GM18870 (cell line): Measurements from ENCODE around the gene RGS16.
A peak's percentile ranks its signal among the peaks of the same experiment; 100 is the strongest.
"Not testable (repeated sequence)": the region's sequence is repeated elsewhere in the genome, so short reads cannot be mapped to it uniquely, and the experiment has no call there.

ENCODE experiments used
- ATAC-seq: cut with Tn5 transposase; IDR thresholded peaks from one replicate; pipeline ENCODE4 v1.9.1; 2021; ENCODE audit warnings: moderate library complexity; ENCODE audit not compliant: unreplicated experiment

The RGS16 gene, protein sequence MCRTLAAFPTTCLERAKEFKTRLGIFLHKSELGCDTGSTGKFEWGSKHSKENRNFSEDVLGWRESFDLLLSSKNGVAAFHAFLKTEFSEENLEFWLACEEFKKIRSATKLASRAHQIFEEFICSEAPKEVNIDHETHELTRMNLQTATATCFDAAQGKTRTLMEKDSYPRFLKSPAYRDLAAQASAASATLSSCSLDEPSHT

DNA sequence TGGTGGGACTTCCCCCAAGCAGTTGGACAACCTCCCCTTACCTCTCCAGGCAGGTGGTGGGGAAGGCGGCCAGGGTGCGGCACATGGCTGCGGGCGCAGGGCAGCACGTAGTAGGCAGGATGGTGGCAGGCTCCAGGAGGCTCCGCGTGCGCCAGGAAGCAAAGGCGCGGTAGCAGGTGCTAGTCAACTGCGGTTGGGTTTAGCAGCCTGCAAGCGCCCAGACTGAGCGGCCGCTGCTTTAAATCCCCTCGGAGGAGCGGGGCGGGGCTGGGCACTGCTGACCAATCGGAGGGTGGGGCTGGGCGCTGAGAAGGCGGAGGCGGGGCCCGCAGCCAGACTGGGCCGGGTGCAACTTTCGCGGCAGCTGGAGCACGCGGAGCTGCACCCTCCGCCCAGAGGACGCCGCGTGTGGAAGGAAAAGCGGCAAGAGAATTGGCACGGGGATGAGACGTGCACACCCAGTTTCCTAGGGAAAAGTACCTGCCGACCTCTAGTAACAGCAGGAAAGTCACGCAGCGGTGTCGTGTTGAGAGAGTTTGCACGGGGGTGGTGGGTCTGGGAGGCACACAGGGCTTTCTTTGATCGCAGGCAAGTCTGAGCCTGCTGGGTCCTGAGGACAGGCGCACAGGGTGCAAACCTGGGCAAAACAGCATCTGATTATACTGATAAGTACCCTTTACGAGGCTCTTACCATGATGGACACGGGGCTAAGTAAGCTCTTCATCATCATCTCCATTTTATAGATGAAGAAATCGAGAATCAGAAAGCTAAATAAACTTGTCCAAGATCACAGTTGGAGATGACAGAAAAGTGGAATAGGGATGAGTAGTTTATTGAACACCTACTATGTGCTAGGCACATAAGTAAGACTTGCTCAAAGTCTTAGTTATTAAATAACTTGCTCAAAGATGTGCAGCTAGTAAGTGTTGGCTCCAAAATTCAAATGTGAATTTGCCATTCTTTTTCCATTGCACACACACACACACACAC is at the start of gene RGS16:
Gene RGS16, minus strand, starts transcription at position 215 of the 990 bp plus-strand sequence. Its CDS starts 130 bp downstream, at position 85.
- peak; percentile 60 for ATAC-seq

DNA sequence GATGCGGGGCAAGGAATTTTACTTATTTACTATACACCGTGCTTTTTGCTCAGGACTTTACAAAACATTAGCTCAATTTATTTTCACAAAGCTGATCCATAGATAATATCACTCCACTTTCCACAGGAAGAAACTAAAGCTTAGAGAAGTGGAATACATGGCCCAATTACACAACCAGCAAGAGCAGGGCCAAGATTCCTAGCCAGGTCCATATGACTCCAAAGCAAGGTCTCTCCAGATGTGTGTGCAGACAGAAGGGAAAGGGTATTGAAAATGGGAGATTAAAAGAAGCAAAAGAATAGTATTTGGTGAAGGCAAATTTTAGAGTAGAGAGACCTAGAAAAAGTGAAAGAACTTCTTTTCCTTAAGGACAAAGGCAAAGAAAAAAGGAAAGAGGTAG is 49.8 kb upstream of the RGS16 start:
- ATAC-seq, result no peak

DNA sequence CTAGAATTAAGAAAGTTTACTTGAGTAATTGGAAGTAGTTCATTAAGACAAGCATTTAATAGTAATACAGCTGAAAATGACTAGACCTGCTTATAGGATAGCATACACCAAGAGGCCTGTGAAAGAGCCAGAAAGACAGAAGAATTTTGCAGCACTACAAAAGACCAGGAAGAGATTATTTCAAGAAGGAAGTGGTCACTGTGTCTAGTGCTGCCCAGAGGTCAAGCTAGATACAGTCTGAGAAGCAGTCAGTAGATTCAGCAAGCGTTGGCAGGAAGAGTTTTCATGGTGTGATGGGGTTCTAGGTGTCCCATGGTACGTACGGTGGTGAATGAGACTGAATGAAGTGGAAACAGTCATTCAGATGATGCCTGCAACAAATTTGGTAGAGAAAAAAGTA is 48.7 kb upstream of the RGS16 start:
- ATAC-seq, result no peak

DNA sequence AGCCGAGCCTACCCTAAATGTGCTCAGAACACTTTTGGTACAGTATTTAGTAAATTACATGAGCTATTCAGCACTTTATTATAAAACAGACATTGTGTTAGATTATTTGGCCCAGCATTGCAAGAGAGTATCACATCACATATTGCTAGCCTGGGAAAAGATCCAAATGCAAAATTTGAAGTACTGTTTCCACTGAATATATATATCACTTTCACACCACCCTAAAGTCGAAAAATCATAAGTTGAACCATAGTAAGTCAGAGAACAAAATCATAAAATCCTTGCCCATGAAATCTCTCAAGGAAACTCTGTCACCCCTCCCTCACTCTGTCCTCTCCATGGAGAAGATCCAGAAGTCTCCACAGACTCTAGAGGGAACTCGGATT is 47.1 kb upstream of the RGS16 start:
- no peak for ATAC-seq

DNA sequence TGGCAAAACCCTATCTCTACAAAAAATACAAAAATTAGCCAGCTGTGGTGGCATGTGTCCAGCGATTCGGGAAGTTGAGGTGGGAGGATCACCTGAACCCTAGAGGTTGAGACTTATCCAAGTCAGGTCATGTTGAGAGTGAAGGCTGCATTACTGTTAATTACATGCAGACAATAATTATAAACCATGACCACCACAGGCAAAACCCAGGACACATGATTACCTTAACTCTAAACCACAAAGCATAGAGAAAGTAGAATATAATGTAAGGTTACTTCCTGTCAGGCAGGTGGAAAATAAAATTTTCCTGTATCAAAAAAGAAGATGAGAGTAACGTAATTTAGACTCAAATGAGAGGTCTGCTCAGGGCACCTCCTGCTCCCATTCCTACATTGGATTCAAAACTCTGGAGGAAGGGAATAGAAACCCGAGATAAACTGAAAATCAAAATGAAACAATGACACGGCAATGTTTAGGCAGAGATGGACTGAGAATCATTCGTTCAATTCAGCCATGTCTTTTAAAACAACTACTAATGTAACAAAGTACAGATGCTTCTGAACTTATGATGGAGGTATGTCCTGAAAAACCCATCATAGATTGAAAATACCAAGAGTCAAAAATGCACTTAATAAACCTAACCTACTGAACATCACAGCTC is 46.6 kb upstream of the RGS16 start:
- no peak for ATAC-seq

DNA sequence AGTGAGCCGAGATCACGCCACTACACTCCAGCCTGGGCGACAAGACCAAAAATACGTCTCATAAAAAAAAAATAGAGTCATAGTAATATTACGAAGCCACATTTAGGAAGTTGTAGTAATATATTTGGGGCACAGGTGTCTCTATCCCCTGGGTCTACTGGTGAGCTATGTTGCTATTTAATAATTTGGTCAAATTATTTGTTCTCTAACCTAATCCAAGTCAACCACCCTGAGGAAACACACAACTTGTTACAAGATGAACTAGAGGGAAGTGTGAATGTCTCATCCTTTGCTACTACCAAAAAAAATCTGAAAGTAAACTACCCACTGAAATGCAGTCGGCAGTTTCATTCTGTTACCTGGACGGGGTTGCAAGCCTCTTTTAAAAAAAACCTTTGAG is 44.9 kb upstream of the RGS16 start:
- ATAC-seq, result peak; percentile 66

DNA sequence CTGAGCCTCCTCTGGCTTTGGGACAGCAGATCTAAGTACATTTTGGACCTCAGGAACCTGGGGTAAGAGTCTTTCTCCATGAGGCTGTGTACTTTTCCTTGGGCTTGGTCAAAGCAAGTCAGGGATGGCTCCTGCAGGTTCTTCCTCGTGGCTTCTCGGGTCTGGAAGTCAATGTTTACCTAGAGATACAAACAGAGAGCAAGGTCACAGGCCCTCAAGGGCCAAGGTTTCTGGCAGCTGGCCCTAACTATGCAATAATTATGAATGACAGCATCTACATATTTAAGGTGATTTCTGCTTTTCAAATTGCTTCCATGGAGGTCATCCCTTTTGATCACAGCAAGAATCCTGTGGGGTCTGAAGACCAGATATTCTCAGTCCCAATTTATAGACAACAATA is 42.5 kb upstream of the RGS16 start:
- no peak for ATAC-seq

DNA sequence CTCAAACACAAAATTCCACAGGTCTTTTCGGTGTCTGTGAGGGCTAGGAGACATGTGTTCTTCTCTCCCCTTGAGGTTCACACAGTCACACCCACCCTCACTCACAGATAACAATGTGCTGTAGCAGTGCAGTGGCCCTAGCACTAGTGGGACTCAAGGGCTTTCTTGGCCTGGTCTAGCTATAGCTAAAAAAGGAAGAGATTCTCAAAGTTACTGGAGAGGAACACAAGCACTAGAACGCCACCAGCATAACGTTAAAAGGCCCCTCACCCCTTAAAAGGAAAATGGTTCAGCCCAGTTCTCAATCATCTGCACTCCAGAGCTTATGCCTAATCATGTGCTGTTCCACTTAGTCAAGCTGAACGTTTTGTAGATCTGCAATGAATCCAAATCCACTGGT is 40.7 kb upstream of the RGS16 start:
- ATAC-seq, result no peak

DNA sequence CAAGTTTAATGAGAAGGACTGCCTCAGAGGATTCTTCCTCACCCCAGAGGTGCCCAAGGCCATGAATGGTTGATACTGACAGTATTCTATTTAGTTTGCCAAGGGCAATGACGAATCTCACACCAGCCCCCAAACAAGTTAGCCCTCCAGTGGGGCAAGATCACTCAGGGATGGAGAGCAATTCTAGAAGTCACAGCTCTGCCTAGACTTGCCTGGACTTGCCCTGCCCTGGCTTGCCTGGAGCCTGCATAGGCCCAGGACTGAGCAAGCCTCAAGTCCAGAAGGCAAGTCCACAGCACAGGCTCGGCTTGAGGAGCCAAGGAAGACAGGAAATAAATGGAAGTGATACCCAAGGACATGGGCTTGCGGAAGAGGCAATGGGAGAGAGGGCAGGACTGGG is 39.5 kb upstream of the RGS16 start:
- no peak for ATAC-seq

DNA sequence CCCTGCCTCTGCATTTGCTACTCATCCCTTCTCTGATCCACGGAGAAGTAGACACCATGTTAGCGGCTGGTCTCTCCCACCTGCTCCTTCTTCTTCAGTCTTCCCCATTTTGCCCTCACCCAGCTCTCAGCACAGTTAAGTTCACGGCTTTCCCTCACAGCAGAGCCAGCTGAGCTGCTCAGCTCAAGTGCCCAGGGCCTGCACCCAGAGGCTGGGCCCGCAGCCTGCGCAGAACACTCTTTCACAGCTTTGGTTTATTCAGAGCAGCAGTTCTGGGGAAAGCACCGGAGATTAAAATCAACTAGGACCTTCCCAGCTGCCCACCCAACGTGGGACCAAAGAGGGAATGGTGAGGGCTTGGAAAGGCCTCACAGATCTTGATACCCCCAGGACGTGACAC is 38.3 kb upstream of the RGS16 start:
- ATAC-seq, result no peak

DNA sequence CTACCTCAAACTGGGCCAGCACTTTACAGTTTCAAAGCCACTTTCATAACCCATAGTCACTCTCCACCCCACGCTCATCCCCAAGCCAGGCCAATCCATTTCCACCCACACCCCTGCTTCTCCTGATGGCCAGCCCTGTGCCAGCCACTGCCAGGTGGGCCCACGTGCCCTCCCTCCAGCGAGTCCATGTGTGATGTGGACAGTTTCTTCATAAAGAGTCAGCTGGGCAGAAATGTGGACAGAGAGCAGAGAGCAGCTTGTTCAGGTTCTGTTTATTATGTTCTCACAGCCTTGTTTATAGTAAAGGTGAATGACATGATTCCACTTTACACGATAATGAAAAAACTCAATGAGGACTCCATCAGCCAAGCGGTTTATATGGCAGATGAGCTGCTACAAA is 37.4 kb upstream of the RGS16 start:
- no peak for ATAC-seq

DNA sequence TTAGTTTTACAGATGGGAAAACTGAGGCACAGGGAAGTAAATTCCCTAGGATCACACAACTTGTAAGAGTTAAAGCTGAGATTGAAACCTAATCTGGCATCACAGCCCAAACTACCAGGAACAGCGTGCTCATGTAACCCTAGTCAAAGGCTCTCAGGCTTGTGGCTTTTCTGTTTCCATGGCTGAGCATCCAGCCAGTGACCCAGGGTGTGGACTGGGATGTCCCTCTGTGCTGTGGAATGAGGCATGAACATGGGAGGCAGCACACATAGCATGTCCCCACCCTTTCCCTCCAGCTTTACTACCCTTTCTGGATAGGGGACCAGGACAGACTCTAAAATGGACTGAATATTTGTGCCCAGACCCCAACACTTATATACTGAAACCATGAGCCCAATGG is 35.1 kb upstream of the RGS16 start:
- ATAC-seq, result no peak

DNA sequence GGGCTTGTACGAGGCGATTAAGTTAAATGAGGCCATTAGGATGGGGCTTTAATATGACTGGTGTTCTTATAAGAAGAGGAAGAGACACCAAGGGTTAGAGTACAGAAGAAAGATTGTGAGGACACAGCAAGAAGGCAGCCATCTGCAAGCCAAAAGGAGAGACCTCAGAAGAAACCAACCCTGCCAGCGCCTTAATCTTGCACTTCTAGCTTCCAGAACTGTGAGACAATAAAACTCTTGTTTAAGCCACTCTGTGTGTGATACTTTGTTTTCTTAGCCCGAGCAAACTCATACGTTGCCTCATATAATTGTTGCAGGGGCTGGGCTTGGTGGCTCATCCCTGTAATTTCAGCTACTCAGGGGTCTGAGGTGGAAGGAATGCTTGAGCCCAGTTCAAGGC is 33.6 kb upstream of the RGS16 start:
- ATAC-seq, result no peak

DNA sequence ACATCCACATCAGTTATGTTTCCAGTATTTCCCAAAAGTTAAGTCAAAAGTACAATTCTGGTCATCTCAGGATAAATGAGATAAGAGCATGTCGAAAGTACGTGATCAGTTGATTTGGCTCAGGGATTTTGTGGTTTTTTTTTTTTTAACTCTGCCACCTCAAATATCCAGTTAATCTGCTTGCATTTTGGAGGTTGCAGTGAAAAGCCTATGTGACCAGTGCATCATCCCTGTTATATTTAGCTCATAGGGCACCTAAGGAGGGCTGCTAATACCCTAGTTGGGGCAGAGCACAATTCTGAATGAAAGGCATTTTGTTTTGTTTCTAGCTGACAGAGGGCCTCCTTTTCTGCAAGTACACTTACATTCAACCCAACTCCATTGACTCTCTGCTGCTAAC is 31.7 kb upstream of the RGS16 start:
- no peak for ATAC-seq

DNA sequence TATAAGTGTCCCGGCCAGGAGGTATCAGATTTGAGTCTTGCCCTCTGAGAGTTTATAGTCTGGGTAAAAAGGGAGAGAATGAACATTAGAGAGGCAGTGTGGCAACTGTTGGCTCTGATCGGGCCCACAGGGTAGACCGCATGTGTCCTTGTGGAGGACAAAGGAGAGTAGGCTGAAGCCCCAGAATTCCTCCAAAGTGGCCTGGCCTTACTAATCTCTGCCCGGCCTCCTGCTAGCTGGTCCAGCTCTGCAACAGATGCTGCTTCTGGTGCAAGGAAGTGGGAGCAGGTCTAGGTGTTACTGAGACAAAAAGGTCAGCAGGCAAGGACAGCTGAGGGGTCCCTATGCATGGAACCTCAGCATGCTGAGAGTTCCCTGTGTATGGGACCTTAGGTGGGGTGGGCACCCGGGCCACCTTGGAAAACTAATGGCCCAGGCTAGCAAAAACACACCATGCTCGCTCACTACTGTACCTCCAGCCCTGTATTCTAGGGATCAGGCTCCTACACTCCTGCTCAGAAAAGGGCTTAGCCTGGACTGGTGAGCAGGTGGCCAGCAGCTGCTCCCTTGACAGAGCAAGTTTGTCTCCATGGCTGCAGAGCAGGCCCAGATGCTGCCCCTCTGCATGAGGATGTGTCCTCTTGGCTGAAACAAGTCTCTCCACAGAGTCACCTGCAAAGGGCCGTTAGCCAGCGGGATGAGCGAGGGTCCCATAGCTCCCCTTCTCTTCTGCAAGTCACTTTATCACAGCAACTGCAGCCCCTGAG is 30.3 kb upstream of the RGS16 start:
- no peak for ATAC-seq

DNA sequence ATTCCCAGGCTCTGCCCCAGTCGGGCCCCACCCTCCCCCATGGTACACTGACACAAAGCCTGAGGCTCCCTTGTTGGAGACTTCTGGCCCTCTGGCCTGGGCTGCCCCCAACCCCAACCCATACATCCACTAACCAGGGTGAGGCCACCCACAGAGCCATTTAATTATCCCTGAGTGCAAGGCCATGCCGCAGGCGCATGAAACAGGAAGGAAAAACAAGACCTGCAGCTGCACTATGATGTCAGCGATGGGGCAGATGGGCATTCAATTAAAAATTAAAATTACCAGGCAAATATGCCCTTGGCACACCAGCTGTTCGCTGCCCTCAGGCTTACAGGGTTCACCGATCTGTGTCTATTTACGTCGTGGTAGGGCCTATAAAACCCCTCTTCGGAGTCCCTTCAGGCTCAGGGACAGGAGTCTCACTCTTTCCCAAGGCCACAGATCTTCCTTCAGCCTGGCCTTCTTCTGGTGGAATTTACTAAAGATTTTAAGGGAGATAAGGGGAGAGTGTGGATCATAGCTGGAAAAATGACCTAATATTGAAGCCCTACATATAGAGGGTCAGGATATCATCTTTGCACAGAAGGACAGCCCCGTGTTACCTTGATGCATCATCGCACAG is 29.6 kb upstream of the RGS16 start:
- ATAC-seq, result no peak

DNA sequence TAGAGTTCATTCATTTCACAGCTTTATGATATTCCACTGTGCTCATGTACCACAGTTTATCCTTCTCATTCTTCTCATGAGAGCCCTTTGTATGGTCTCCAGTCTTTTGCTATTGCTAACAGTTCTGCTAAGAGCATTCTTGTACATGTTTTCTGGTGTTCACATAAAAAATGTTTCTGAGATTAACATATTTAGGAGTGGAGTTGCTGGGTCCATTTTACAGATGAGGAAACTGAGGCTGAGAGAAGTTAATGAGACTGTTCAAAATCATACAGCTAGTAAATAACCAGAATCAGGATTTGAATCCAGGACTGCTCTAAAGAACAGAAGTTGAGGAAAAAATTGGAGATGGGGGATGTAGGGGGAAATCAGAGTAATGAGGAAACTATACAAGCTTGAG is 28.8 kb upstream of the RGS16 start:
- no peak for ATAC-seq

DNA sequence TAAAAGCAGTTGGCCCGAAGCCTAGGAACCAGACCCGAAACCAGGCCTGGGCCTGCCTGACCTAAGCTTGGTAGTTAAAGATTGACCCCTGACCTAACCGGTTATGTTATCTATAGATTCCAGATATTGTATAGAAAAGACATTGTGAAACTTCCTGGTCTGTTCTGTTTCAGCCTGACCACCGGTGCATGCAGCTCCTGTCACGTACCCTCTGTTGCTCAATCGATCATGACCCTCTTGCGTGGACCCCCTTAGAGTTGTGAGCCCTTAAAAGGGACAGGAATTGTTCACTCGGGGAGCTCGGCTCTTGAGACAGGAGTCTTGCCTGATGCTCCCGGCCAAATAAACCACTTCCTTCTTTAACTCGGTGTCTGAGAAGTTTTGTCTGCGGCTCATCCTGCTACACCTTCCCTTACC is 28.3 kb upstream of the RGS16 start:
- not testable (repeated sequence) for ATAC-seq

DNA sequence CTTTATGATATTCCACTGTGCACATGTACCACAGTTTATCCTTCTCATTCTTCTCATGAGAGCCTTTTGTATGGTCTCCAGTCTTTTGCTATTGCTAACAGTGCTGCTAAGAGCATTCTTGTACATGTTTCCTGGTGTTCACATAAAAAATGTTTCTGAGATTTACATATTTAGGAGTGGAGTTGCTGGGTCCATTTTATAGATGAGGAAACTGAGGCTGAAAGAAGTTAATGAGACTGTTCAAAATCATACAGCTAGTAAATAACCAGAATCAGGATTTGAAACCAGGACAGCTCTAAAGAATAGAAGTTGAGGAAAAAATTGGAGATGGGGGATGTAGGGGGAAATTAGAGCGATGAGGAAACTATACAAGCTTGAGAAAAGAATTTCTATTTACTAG is 27.8 kb upstream of the RGS16 start:
- ATAC-seq, result no peak

DNA sequence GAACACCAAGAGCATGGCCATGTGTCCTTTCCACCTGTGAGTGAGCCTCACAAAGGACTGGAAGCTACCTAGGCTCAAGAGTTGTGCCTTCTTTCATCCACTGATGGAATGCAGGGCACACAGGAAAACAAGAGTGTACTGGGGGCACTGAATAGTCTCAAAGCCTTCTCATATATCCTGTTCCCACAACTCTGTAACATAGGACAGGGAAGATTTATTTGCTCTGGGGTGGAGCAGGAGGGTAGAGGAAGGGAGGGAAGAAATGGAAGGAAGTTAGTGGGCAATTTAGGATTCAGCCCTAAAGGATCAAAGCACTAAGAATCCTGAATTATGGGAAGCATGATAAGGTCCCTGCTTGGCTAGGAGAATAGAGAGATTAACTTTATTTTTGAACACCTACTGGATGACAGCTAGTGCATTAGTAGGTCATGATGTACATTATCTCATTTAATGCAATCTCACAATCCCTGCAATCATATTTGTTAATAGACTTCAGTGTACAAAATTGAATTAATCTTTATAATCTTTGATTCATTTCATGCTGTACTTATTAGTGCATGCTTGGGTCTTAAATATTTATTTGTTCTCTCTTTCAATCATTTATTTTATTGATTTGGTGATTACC is 27.0 kb upstream of the RGS16 start:
- ATAC-seq, result no peak
